KMS-11 (cell line): ENCODE measurements around the gene NAALADL1.

Source experiments
- H2AFZ ChIP-seq: fragments of 200-600 bp; sonication (generic); 2 replicates; pipeline ENCODE4 v1.6.1; 2016; ENCODE audit warnings: antibody characterized with exemption, mixed run types, low read depth
- H3K27ac ChIP-seq: fragments of 200-600 bp; sonication (generic); 2 replicates; pipeline ENCODE4 v1.6.1; 2016; ENCODE audit warnings: mild to moderate bottlenecking, mixed run types
- H3K27me3 ChIP-seq: fragments of 200-600 bp; sonication (generic); 2 replicates; pipeline ENCODE4 v1.6.1; 2017; ENCODE audit warnings: mild to moderate bottlenecking, low read depth, mixed run types, moderate library complexity; ENCODE audit not compliant: insufficient read depth
- H3K36me3 ChIP-seq: fragments of 200-600 bp; sonication (generic); 2 replicates; pipeline ENCODE4 v1.6.1; 2017; ENCODE audit warnings: mild to moderate bottlenecking, mixed run types; ENCODE audit not compliant: insufficient read depth
- H3K4me1 ChIP-seq: fragments of 200-600 bp; sonication (generic); 2 replicates; pipeline ENCODE4 v1.6.1; 2016; ENCODE audit warnings: mild to moderate bottlenecking, low read depth, mixed run types; ENCODE audit not compliant: poor library complexity, severe bottlenecking
- H3K4me2 ChIP-seq: fragments of 200-600 bp; sonication (generic); 2 replicates; pipeline ENCODE4 v1.7.0; 2016; ENCODE audit warnings: mild to moderate bottlenecking, mixed run types
- H3K4me3 ChIP-seq: fragments of 200-600 bp; sonication (generic); IDR thresholded peaks from 2 replicates; pipeline ENCODE4 v1.6.1; 2017; ENCODE audit warnings: low read depth, low read length, mixed read lengths; ENCODE audit not compliant: insufficient read depth
- H3K79me2 ChIP-seq: fragments of 200-600 bp; sonication (generic); 2 replicates; pipeline ENCODE4 v1.6.1; 2016; ENCODE audit warnings: low read depth, mixed run types; ENCODE audit not compliant: insufficient read depth
- H3K9ac ChIP-seq: fragments of 200-600 bp; sonication (generic); 2 replicates; pipeline ENCODE4 v1.6.1; 2016; ENCODE audit warnings: mild to moderate bottlenecking, mixed run types
- H4K20me1 ChIP-seq: fragments of 200-600 bp; sonication (generic); 2 replicates; pipeline ENCODE4 v1.6.1; 2016; ENCODE audit warnings: mild to moderate bottlenecking, mixed run types; ENCODE audit not compliant: insufficient read depth
- CTCF ChIP-seq: fragments of 200-600 bp; sonication (generic); conservative IDR thresholded peaks from 2 replicates; pipeline ENCODE4 v1.6.1; 2017; ENCODE audit warnings: low read depth, mild to moderate bottlenecking, antibody characterized with exemption, low read length, moderate library complexity, mixed read lengths

NAALADL1 gene

DNA sequence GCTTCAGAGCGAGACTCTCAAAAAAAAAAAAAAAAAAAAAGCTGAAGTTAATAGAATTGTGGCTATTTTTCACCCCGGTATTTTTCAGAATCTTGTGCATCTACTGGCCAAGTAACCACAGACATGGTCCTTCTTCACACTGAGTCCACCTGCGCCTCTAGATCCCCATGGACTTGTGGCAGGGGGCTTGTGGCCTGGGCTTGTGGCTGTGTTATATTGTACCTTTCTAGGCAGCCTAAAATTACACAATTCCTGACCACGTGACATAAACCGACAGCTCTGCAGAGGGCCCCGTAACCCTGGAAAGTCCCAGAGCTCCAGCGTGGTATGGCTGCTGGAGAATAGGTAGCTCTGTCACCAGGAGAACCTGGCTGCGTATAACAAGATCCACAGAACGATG is 10.9 kb upstream of the NAALADL1 start:
- no peaks in the 10 kb centered on the region for H4K20me1 ChIP-seq
- H2AFZ ChIP-seq = no peak overlapping the region
- H3K27ac ChIP-seq = no peak overlapping the region
- H3K4me3 ChIP-seq = no peak overlapping the region
- H3K79me2 ChIP-seq = no peaks in the 10 kb centered on the region
- H3K27me3 ChIP-seq = no peaks in the 10 kb centered on the region
- no peaks in the 10 kb centered on the region for H3K36me3 ChIP-seq
- TF ChIP-seq CTCF = no peak
- no peak overlapping the region for H3K4me2 ChIP-seq
- peaks cover 18% of the 10 kb centered on the region for H3K4me1 ChIP-seq
- no peak overlapping the region for H3K9ac ChIP-seq

- Histone ChIP-seq H3K4me3 (no peak overlapping the region), H4K20me1 (no peaks in the 10 kb centered on the region)
Observed at GRCh38 chr11:65067446-65067845, 9.1 kb upstream of the NAALADL1 start.

DNA sequence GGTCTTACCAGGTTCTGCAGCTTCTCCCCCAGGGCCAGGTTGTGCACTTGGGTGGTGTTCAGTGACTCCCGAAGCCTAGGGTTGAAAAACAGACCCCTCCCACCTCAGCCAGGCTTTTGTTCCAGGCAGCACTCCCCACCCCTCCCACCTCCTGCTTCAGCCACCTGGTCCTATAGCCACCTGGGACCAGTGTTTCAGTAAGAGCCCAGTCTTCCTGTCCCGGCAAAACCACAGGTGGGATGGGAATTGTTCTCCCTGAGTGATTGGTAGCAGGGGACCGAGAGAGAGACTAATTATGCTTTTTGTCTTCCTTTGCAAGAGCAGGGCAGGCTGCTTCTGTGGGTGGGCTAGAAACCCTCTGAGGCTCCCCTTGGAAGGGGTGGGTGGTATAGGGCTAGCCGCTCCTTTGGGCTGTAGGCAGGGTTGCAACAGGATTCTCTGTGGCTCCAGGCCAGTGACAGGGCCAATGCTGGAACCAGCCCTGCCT is 8.5 kb upstream of the NAALADL1 start:
- Histone ChIP-seq H3K27ac (no peak overlapping the region), H3K4me1 (peaks cover 8% of the 10 kb centered on the region), H3K36me3 (no peaks in the 10 kb centered on the region), H4K20me1 (no peaks in the 10 kb centered on the region), H3K4me2 (no peak overlapping the region), H3K79me2 (no peaks in the 10 kb centered on the region), H3K27me3 (no peaks in the 10 kb centered on the region), H3K9ac (no peak overlapping the region), H3K4me3 (no peak overlapping the region), H2AFZ (no peak overlapping the region)
- TF ChIP-seq CTCF = no peak

More at GRCh38 chr11:65067446-65067845, 9.1 kb upstream of the NAALADL1 start:
- Histone ChIP-seq H3K27ac (no peak overlapping the region), H3K9ac (no peak overlapping the region), H3K27me3 (no peaks in the 10 kb centered on the region), H3K4me2 (no peak overlapping the region), H3K4me1 (peaks cover 14% of the 10 kb centered on the region), H2AFZ (no peak overlapping the region), H3K79me2 (no peaks in the 10 kb centered on the region), H3K36me3 (no peaks in the 10 kb centered on the region)
- no peak for TF ChIP-seq CTCF

GRCh38 chr11:65066315-65066714 is 8.0 kb upstream of the NAALADL1 start:
- Histone ChIP-seq H3K4me2 (no peak overlapping the region), H3K79me2 (no peaks in the 10 kb centered on the region), H2AFZ (no peak overlapping the region), H3K9ac (no peak overlapping the region), H4K20me1 (no peaks in the 10 kb centered on the region), H3K27ac (no peak overlapping the region), H3K4me1 (peaks cover 2% of the 10 kb centered on the region), H3K4me3 (no peak overlapping the region), H3K36me3 (no peaks in the 10 kb centered on the region), H3K27me3 (no peaks in the 10 kb centered on the region)
- TF ChIP-seq CTCF = no peak
